ENCODE data around the gene APOBEC4. TPM values are rescaled to one million over a fixed set of nuclear protein-coding genes. Genes with fewer than 3 reads are reported as not detected.

The APOBEC4 gene
- total RNA-seq, 1 donor from 2014 or later = 3.0 TPM

DNA sequence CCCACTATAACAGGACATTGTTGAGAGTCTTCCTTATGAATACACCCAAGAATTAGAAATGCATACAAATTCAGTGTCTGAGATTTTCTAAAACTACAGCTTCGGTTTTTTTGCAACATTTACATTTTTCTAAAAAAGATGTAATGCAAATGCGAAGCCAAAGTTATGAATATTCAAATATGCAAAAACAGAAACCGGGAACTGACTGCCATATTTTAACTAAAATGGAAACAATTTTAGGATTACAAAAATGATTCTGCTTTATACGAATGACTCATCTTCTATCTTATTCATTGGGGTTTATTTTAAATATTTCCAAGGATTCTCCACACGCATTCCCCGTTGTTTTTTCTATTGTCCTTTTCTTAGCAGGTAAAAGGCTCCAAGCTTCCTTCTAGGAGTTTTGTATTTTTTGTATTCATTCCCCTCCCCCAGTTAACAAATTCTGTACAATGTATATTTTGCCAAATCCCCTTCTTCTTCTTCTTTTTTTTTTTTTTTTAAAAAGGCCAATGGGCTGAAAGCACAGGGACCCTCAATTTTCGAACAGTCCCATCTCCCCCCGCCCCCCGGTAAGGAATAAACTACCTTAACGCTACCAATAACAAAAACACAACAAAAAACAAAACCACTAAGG, 18.6 kb downstream of the APOBEC4 start:
- TF ChIP-seq, protein P1, sequence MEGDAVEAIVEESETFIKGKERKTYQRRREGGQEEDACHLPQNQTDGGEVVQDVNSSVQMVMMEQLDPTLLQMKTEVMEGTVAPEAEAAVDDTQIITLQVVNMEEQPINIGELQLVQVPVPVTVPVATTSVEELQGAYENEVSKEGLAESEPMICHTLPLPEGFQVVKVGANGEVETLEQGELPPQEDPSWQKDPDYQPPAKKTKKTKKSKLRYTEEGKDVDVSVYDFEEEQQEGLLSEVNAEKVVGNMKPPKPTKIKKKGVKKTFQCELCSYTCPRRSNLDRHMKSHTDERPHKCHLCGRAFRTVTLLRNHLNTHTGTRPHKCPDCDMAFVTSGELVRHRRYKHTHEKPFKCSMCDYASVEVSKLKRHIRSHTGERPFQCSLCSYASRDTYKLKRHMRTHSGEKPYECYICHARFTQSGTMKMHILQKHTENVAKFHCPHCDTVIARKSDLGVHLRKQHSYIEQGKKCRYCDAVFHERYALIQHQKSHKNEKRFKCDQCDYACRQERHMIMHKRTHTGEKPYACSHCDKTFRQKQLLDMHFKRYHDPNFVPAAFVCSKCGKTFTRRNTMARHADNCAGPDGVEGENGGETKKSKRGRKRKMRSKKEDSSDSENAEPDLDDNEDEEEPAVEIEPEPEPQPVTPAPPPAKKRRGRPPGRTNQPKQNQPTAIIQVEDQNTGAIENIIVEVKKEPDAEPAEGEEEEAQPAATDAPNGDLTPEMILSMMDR (IDR thresholded peaks at IDR 0.05) = no peak
- Histone ChIP-seq H3K4me1 (peaks cover 61% of the 10 kb centered on the region), H3K4me3 (peak overlapping the region; percentile 85), H3K27me3 (ENCODE audit: low read depth) (no peaks in the 10 kb centered on the region), H3K36me3 (peaks cover 23% of the 10 kb centered on the region), H3K9me3 (no peaks in the 10 kb centered on the region), H3K27ac (peak overlapping the region; percentile 96)
- intact Hi-C loops (cut with DNase I) = no loop called here
- no peak for DNase-seq
- no peak for ATAC-seq

DNA sequence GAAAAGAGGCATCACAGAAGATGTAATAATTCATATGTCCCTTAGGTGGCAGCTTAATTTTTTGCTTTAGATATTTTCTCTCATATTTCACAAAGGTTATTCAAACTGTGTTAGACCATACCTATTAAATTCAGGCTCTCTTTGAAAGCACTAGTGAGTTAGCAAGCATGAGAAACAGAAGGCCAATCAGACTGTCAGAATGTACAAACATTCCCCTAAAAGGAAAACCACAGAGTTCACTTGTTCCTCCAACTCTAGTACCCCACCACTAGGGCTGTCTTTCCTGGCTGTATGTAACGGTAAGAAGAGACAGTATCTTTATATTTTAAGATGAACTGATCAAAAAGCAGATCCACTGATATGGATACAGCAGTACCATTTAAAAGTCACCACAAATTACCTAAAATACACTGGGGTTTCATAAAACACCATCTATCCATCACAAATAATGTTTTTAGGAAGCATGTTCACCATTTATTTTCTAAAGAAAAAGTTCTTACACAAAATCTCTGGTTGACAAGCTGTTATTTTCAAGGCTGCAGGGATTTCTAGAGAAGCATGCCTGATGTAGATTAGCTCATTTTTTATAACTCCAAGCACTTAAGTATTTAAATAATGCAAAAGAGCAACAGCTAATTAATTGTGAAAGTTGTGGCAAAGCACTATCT, 19.3 kb downstream of the APOBEC4 start:
- no peaks in the 10 kb centered on the region for H3K27me3 ChIP-seq (ENCODE audit: low read depth)
- TF ChIP-seq, protein P1 (IDR thresholded peaks at IDR 0.05) = peak; percentile 37
- H3K4me3 ChIP-seq = peak overlapping the region; percentile 85
- H3K4me1 ChIP-seq = peaks cover 67% of the 10 kb centered on the region
- intact Hi-C loops (cut with DNase I) = no loop called here
- peak overlapping the region; percentile 96 for H3K27ac ChIP-seq
- ATAC-seq (peak in 1 of 2 donors; percentile 11), DNase-seq (no peak)
- H3K36me3 ChIP-seq = peaks cover 30% of the 10 kb centered on the region
- H3K9me3 ChIP-seq = no peaks in the 10 kb centered on the region

DNA sequence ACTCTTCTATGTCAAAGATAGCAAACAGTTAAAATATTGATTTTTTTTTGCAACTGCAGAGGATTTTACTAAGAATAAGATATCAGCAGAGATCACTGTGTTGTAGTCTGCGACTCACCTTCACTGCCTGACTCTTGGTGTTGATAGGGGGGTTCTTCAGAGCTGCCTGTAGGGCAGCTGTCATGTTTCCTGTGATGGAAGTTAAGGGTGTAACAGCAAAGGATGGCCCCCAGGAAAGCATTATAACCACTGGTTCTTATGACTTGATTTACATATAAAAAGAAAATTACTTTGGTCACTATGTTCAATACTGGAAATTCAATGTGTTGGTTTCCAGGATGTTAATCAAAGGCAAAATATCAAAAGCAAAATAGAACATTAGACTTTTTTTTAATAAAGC, 20.2 kb downstream of the APOBEC4 start:
- DNase-seq = no peak
- TF ChIP-seq, protein P1 (IDR thresholded peaks at IDR 0.05) = no peak

DNA sequence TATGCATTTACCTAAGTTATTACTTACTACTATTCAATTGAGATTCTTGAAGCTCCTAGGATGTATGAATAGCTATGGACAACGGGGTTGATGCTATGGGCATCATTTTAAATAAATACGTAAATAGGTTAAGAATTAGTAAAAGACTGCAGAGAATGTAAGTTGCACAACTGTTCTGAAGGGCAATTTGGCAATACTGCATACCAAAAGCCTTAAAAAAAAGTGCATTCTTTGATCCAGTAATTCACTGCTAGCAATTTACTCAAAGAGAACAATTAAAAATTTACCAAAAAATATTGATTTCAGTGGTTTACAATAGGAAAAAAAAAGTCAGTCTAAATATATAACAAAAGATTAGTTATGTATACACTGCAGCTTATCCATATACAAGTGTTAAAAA, 21.0 kb downstream of the APOBEC4 start:
- no peak for DNase-seq
- ATAC-seq = no peak
- H3K4me3 ChIP-seq = peak overlapping the region; percentile 85
- no peaks in the 10 kb centered on the region for H3K27me3 ChIP-seq (ENCODE audit: low read depth)
- TF ChIP-seq, protein P1 (IDR thresholded peaks at IDR 0.05) = no peak
- intact Hi-C loops (cut with DNase I) = no loop called here
- peaks cover 78% of the 10 kb centered on the region for H3K4me1 ChIP-seq
- no peaks in the 10 kb centered on the region for H3K9me3 ChIP-seq
- peak overlapping the region; percentile 50 for H3K27ac ChIP-seq
- H3K36me3 ChIP-seq = peaks cover 47% of the 10 kb centered on the region

More for the DNA sequence above, 20.2 kb downstream of the APOBEC4 start:
- peaks cover 75% of the 10 kb centered on the region for H3K4me1 ChIP-seq
- H3K36me3 ChIP-seq = peaks cover 39% of the 10 kb centered on the region
- H3K27me3 ChIP-seq (ENCODE audit: low read depth) = no peaks in the 10 kb centered on the region
- no peak for ATAC-seq
- intact Hi-C loops (cut with DNase I) = no loop called here
- H3K9me3 ChIP-seq = no peaks in the 10 kb centered on the region
- H3K4me3 ChIP-seq = peak overlapping the region; percentile 85
- H3K27ac ChIP-seq = peak overlapping the region; percentile 96

DNA sequence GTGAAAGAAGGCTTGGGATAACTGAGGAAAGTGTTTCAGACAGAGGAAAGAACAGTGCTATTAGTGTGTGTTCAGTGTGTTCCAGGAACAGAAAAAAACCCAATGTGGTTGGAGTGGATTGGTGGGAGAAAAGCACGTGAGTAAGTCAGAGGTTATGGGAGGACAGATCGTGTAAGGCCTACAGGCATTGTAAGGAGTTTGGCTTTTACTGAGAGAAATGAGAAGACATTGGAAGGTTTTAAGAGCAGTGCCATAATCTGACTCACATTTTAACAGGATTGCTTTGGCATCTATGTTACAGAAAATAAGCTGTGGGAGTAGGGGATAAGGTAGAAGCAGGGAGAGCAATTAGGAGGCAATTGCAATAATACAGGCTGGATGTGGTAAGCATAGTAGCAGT, 22.4 kb downstream of the APOBEC4 start:
- Histone ChIP-seq H3K36me3 (peaks cover 59% of the 10 kb centered on the region), H3K27me3 (ENCODE audit: low read depth) (no peaks in the 10 kb centered on the region), H3K27ac (peak overlapping the region; percentile 13), H3K4me3 (peak overlapping the region; percentile 7), H3K9me3 (no peaks in the 10 kb centered on the region), H3K4me1 (peaks cover 83% of the 10 kb centered on the region)
- DNase-seq (no peak), ATAC-seq (no peak)
- intact Hi-C loops (cut with DNase I) = no loop called here
- TF ChIP-seq, protein P1 (IDR thresholded peaks at IDR 0.05) = no peak
